Measurements from ENCODE around the gene CYTH1.
"Not testable (repeated sequence)": the region's sequence is repeated elsewhere in the genome, so short reads cannot be mapped to it uniquely, and the experiment has no call there.

Gene CYTH1

DNA sequence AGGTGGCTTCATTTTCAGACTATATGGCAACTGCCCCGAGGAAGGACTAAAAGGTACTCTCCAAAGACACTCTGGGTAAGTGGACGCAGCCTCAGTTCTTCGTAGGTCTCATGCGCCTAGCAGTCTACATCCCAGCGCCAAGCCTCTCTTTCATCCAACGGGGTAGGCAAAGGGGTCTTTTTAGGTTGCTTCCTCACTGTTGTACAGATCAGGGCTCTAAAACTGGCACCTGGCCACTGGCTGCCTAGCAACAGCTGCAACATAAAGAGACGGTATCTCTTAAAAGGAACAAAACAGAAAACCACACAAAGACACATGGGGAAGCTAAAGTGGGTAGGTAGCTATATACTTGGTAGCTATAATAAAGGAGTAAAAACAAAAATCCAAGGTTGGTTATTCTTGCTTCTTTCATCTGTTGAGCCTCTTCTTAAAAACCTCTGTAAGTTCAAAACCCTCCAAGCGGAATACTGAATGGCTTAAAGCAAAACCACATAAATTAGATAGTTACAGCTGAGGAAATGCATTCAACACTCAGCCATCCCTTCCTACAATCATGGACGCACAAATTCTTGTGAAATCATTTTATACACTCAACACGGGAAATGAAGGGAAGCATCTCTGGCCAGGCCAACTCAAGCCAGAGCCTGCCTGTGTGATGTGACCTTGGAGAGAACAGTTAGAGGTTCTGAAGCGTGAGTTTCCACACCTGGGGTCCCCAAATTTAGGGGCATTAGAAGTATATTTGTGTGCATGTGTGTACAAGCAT is 22.7 kb downstream of the CYTH1 start:
- FAIRE-seq: no peak

DNA sequence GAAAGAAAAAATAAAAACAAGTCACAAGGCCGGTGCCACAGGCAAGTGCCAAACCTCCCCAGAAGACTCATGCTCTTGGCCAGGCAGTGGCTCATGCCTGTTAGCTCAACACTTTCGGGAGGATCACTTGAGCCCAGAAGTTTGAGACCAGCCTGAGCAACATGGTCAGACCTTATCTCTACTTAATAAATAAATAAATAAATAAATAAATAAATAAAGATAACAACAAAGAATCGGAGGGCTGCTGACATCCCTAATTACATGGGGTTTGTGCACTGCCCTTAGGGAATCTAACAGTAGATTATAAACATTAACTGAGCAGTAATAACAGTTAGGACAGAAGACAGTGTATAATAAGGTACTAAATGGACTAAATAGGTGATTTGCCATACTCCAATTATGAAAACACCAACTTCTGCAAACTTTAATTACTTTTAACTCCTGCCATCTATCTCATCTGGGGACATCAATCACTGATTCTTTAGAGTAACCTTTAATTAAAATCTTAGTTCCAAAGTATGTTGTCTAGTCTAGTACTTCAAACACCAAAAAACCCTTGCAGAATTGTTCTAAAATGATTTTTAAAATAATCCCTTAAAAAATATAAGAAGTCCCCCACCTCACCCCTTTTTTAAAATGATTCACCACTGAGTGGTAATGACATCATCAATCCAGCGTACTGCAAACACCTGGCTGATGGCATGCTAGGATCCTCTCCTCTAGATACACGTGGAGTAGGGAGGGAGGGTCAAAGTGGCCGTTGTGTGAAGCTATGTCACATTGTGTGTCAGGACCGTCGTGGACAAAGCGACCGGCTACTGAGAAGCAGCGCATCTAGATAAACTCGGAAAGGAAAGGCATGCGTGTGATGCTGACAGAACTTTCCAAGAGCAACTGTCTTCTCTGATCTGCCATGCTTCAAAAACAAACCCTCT is 28.5 kb downstream of the CYTH1 start:
- FAIRE-seq: no peak

DNA sequence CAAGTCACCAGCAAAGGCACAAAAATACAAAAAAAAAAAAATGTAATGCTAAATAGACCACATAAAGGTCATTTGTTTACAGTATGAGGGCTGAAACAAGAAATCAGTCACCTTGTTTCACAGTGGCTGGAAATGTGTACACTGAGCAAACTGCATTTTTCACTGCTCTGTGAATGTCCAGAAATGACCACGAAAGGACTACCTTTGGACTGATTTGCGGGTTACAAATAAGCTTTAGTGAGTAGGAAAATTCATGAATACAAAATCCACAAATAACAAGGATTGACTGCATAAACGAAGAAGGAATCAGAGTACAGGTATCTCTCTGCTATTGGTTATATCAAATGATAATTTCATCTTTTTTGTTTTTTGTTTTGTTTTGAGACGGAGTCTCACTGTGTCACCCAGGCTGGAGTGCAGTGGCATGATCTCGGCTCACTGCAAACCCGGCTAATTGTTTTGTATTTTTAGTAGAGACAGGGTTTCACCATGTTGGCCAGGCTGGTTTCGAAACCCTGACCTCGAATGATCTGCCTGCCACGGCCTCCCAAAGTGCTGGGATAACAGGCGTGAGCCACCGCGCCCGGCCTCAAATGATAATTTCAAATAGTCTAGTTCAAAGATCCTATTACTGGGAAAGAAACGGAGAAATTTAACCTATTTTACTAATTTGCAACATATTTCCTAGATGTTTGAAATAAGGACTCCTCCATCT is 30.5 kb downstream of the CYTH1 start:
- no peak for FAIRE-seq

DNA sequence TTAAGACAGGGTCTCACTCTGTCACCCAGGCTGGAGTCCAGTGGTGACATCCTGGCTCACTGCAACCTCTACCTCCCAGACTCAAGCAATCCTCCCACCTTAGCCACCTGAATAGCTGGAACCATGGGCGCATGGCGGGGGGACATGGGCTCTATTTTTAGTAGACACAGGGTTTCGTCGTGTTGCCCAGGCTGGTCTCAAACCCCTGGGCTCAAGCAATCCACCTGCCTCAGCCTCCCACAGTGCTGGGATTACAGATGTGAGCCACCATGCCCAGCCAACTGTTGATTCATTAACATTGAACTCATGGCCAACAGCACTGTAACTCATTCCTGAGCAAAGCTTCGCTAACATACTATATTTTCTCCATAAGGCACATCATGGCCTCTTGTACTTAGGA is 31.1 kb downstream of the CYTH1 start:
- FAIRE-seq: not testable (repeated sequence)

DNA sequence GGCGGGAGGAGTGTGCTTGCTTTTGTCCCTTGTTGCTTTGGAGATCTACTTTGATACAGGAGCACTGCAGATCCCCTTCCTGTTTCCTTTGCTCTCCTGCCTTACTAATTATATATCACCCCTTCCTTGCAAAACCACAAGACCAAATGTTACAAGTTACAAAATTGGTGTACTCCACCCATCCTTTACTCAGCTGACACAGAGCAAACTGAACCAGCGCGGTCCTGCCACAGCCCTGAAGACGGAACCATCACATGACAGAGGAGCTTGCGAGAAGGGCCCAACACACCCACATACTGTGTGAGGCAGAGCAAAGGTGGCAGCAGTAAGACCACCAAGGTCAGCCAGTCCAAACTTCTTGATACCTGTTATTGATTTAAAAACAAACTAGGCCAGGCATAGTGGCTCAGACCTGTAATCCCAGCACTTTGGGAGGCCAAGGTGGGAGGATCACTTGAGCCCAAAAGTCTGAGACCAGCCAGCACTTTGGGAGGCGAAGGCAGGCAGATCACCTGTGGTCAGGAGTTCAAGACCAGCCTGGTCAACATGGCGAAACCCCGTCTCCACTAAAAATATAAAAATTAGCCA is 33.2 kb downstream of the CYTH1 start:
- FAIRE-seq: no peak

DNA sequence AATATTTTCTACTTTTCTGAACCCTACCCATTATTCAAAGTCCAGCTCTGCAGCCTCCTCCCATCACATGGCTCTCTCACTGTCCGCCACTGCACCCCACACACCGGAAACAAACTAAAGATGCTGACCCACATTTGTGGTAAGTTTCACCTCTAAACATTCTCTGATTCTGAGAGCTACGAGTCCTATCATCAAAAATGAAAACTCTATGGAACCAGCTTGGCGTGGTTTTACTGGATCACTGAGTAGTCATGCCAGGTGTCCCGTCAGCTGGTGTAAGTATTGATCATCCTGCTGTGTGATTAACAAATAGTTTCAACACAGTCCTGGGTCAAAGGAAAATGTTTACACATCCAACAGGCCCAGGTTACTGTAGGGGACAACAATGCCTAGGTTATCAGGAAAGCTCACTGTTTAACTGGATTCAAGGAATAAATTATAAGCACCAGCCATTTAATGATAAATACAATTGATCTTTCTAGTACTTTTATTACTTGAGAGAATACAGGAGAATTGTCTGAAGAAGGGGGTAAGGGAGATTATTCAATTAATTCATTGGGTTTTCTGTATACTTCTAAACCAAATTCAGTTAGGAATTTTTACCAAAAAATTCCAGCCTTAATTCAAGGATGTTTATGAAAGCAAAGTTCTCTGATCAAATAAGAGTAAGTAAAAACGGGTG is 33.9 kb downstream of the CYTH1 start:
- FAIRE-seq: no peak

DNA sequence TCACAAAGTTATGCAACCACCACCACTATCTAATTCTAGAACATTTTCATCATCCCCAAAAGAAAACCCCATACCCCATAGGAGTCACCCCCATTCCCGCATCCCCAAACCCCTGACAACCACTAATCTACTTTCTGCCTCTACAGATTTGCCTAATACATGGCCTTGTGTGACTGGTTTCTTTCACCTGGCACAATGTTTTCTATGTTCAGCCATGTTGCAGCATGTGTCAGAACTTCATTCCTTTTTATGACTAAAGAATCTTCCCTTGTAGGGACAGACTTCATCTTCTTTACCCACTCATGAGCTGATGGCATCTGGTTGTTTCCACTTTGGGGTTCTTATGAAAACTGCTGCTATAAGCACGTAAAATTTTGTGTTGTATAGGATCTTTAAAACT is 34.6 kb downstream of the CYTH1 start:
- no peak for FAIRE-seq

DNA sequence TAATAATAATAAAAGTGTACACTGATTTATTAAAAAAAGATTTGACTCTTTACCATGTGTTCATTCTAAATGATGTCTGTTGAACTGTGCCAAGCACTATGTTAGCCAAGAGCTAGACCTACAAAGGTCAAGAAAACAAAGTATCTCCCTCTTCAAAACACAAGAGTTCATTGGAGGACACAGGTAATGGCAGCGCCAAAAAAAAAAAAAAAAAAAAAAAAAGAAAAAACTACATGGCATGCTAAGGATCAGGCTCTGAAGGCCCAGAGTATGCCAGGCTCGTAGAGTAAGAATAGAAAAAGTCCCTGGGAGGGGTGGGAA is 35.2 kb downstream of the CYTH1 start:
- no peak for FAIRE-seq

DNA sequence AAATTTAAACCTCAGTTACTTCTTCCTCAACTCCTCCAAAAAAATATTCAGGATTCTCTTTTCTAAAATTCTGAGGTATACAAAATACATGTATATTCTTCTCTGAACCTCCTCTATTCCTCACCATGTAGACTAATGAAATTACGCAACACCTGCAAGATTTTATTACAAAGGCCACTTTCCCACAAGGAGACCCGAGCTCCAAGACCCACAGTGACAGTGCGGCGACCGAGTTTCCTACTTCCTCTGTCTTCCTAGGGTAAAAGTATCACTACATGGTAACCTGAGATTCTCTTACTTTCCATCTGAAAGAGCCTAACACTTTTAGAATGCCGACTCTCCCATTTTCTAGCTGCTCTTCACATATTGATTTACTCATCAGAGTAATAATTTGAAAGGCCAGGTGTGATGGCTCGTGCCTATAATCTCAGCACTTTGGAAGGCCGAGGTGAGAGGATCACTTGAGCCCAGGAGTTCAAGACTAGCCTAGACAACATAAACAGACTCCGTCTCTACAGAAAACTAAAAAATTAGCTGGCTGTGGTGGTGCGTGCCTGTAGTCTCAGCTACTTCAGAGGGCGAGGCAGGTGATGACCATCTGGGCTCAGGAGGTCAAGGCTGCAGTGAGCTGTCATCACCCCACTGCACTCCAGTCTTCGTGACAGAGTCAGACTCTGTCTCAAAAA is 35.7 kb downstream of the CYTH1 start:
- no peak for FAIRE-seq

DNA sequence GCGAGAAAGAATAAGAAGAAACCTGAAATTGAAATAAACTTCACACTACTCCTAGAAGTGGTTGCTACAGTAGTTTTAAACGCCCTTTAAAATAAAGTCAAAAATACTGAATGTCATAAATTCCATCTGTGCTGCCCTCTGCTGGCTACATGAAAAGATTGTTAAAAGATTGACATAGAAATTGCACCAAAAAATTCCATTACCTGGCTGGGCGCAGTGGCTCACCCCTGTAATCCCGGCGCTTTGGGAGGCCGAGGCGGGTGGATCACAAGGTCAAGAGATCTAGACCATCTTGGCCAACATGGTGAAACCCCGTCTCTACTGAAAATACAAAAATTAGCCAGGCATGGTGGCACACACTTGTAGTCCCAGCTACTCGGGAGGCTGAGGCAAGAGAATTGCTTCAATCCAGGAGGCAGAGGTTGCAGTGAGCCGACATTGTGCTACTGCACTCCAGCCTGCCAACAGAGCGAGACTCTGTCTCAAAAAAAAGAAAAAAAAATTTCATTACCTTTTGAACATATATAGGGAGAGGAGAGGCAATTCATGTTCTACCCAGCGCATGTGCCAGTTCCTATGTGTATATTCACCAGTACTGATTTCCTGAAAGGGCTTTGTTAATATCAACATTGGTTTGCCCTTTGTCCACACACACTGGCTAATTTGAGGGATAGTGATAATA is 36.5 kb downstream of the CYTH1 start:
- no peak for FAIRE-seq

DNA sequence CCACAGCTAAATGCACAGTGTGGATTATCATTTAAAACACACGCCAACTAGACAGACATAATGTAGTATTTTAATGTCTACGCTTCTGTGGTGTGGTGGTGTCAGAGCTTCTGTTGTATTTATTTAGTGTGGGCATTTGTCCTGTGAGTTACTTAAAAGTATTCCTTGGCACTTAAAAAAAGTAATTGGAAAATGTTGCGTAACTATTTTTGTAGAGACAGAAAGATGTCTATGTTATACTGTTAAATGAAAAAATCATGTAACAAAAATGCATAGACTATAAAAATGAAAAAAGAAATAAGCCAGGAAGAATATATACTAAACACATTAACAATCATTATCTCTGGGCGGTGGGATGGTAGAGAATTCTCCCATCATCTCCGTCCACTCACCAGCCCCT is 39.2 kb downstream of the CYTH1 start:
- no peak for FAIRE-seq

DNA sequence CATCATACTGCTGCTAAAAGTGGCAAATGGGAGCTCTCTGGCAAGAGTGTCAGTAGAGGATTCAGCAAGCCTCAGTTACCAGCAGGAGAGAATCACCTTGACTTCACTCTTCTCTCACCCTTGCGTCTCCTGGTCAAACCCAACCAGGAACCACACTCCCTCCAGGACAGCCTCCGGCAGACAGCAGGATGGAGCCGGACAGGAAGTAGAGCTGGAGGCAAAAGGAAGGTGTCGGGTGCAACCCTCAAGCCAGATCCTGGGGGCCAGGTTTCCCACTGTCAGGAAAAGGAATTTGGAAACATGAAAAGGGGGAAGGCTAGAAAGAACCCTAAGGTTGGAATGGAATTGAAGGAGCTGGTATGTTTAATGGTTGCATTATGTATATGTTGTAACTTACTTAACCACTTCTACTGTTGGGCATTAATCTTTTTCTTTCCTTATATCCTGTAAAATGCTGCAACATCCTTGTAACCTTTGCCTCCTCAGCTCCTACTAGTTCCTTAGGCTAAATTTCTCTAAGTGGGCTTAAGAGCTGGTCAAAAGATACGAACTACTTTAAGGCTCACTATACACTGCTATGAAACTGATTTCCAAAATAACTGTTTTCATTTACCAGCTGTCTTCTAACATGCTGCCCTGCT is 40.3 kb downstream of the CYTH1 start:
- FAIRE-seq: no peak

DNA sequence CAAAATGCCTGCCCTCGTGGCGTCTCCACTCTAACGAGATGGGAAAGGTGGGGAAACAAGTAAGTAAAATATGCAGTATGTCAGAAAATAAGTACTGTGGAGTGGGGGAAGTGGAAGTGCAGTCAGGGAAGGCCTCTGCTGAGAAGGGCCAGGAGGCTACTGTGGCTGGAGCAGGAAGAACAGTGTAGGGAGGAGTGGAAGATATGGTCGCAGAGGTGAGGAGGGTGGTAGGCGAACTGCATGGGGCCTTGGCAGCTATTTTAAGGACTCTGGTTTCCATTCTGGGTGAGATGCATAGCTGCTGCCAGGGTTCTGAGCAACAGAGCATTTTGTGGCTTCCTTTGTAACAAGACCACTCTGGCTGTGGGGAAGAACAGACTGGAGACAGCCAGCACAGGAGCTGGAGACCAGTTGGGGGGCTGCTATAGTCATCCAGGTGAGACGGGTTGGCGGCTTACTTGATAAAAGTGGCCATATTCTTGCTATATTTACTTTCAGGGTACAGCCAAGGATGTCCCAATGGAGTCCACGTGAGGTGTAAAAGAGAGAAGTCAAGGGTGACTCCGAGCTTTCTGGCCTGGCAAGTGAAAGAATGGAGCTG is 42.6 kb downstream of the CYTH1 start:
- no peak for FAIRE-seq

DNA sequence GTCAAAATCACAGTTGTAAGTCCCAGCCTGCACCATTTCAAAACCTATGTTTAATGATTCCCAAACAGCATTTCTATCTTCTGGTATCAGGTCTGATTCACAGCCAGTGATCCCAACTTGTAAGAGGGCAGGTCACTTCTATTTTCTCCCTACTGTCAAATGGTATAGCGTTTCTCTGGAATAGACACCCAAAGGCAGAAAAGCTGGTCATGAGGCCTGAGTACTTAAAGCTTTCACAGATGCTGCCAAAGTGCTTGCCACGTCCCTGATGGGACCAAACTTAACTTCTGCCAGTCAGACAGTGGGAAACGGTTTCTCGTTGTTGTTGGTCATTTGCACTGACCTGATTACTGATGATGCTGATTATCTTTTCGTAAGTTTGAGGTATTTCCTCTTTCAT is 43.4 kb downstream of the CYTH1 start:
- no peak for FAIRE-seq

DNA sequence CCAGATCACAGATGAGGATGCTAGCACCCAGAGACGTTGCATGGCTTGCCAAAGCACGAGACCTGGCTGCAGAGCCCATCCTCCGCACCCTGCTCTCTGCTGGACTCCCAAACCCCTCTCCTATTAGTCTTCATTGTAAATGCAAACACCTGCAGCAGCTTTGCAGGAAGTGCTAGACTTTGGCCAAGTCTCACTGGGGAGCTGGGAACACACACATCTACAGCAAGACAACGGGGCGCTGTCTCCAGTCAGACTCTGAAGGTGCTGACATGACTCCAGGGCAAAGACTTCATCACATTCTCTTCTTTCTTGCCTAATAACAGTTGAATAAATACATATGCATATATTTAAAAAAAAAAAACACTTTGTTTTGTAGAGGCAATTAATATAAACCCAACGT is 43.8 kb downstream of the CYTH1 start:
- no peak for FAIRE-seq

DNA sequence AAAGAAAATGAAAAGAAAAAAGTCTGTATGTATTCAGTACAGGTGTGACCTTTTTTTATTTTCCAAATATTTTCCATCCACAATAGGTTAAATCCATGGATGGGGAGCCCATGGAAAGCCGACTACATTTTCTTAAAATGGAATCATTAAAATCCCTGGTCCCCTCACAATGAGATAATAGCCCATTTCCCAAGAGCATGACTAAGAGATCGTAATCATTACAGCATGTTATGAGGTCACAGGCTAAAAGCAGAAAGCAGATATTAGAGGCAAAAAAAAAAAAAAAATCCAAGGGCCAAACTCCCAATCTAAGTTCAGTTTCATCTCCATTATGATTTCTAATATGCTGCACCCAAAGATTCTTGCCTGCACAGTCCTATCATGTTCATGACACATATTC is 44.7 kb downstream of the CYTH1 start:
- no peak for FAIRE-seq

DNA sequence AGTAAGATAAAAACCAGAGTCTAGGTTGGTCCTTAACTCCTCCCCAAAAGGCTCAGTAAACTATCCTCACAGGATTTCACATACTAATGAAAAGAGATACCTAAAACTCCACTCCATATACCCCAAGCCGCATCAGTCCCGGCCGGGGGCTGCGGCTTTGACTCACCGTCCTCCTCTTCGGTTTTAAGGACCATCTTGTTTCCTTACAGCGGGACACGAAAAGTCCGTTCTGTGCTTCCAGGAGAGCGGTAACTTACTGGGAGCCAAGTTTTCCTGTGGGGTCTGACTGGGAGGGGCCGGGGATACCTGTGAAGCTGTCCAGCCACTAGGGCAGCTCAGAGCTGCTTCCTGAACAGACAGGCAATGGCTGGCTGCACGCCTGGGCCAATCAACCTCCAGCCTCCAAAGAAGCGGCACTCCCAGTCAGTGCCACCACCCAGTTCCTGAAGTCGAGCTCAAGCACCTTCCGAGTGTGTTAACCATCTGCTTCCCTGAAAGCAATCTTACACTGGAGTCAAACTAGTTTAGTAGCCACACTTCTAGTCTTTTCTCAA is 45.5 kb downstream of the CYTH1 start:
- FAIRE-seq: no peak

DNA sequence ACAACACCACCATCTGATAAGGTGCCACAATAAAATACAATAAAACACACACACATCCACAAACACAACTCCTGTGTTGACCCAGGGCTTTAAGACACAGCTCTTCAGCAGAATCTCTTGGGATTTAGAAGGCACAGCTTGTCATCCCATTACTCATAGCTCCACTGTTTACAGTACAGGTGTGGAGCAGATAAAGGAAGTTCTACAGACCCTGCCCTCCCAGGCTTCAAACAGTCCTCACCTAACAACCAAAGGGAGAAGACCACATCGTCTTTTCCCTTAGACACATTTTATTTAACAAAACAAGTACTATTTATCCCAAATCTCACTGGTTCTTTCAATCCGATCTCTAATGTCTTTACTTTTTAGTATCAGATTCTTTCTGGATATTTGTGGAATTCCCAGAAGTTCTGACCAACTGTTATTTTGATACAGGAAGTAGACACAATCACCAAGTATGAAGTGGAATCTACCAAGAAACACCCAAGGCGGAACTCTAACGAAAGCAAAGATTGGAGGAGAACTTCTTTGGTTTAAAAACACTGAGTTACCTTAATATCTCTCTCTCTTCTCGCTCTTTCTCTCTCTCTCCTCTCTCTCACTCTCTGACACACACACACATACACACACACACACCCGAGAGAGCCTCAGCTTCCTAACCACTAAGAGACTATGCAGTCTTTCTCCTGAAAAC is 46.1 kb downstream of the CYTH1 start:
- no peak for FAIRE-seq

Measured in colon (tissue), 2 donors.